NCI-H128 (cell line): ENCODE results near the gene MPO.

ENCODE experiments used
- DNase-seq: peaks from one replicate; lab custom pipeline; 2025; ENCODE audit not compliant: unreplicated experiment; lab: John Stamatoyannopoulos, UW

The MPO gene

DNA sequence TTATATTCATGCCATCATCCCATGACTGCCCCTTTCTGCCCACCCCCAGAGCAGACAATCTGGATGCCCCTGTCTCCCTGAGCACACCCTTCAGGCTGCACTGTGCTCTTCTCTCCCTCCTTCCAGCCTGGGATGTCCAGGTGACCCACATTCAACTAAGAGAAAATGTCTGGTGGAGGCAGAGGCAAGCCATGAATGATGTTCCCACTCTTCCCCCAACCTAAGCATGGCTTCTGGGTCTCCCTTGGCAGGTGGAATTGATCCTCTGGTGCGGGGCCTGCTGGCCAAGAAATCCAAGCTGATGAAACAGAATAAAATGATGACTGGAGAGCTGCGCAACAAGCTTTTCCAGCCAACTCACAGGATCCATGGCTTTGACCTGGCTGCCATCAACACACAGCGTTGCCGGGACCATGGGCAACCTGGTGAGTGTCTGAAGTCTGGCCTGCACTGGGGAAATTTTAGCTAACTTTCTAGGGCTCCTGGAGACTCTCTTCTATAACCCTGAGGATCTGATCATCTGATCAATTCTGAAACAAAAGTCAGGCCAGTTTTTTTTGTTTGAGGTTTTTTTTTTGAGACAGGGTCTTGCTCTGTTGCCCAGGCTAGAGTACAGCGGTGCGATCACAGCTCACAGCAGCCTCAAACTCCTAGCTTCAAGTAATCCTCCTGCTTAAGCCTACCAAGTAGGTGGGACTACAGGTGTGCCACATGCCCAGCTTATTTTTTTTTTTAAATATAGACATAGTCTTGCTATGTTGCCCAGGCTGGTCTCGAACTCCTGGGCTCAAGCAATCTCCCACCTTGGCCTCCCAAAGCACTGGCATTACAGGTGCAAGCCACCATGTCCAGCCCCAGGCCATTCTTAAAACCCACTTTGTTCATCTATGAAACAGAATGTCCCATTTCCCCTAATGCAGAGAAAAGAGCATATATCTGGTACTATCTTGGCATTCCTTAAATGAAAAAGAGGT lies 14.5 kb downstream of the MPO start:
- no peak for DNase-seq

DNA sequence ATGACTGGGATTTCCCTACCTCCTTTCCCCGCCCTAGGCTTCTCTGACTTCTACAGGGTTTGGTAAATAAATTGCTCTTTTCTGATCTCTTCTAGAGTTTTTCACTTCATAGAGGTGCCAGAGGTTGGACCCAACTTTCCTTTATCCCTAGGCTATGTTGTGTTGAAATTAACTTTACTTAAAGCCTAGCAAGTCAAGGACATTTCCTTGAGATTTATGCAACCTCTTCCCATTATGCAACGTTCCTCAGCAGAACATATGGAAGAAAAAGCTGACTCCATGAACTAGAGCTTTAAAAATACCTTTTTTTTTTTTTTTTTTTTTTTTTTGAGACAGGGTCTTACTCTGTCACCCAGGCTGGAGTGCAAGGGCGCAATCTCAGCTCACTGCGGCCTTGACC lies 15.5 kb downstream of the MPO start:
- DNase-seq = no peak

DNA sequence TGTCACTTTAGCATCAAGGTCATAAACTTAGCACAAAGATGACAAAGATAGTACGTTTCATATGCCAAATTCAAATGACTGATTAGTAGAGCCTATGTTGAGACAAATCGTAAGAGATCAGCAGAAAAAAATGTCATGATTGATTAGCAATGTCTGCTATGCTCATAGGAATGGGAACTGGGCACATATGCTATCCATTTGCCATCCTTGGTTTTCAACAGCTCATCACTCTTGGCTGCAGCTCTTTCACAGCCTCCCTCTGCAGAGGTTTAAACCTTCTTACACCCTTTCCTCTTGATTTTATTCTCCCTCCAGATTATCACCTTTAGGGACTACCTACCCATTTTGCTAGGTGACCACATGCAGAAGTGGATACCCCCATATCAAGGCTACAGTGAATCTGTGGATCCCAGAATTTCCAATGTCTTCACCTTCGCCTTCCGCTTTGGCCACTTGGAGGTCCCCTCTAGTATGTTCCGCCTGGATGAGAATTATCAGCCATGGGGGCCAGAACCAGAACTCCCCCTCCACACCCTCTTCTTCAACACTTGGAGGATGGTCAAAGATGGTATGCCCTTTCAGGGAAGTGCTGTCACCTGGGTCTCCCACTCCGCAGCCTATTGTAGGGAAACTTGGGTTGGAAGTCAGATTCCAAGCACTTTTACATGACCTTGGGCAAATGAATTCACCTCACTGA lies 16.2 kb downstream of the MPO start:
- no peak for DNase-seq

DNA sequence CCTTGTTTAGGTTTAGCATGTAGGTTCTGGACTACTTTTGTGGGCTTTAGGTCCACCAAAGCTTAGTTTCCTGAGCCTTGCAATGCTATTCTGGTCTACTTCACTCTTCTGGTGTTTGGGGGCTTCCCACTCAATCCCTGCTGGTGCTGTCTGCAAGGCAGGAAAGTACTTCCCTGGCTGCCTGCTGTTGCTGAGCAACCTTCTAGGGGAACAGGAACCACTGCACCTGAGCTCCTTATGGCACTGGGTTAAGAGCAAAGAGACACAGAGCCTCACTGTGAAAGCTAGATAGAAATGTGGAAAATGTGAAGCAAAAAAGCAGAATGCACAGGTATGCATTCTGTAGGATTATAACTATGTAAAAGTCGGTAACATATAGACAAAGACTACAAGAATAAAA lies 17.0 kb downstream of the MPO start:
- no peak for DNase-seq

DNA sequence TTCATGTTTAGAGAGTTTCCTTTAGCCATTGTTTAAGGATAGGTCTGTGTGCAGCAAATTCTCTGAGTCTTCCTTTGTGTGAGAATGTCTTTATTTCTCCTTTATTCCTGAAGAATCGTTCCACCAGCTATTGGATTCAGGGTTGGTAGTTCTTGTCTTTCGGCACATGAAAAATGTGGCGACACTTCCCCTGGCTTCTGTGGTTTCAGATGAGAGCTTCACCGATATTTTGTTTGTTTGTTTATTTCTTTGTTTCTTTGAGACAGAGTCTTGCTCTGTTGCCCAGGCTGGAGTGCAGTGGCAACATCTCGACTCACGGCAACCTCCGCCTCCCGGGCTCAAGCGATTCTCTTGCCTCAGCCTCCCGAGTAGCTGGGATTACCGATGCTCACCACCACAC lies 18.6 kb downstream of the MPO start:
- DNase-seq = no peak

GRCh38 chr17:58254803-58255202 lies 25.9 kb downstream of the MPO start:
- no peak for DNase-seq

DNA sequence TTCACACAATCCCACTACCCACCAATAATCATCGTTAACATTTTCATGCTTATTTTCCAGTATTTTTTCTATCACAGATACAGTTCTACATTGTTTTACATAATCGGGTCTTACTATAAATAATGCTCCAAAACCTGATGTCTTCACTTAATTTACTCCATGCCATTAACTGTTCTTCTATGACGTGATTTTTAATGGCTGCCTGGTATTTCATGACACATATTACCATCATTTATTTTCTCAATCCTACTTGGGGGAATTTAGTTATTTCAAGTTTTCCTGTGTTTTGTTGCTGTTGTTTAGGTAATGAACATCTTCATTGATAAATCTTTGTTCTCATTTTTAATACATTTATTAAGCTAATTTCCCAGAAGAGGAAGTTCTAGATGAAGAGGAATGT lies 27.7 kb downstream of the MPO start:
- no peak for DNase-seq

DNA sequence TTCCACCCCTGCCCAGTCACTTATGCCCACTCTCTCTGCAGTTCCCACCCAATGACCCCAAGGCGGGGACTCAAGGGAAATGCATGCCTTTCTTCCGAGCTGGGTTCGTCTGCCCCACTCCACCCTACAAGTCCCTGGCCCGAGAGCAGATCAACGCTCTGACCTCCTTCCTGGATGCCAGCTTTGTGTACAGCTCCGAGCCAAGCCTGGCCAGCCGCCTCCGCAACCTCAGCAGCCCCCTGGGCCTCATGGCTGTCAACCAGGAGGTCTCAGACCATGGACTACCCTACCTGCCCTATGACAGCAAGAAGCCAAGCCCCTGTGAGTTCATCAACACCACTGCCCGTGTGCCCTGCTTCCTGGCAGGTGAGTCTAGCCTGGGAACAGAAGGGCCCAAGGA lies 28.6 kb downstream of the MPO start:
- DNase-seq = no peak

GRCh38 chr17:58250344-58251011 lies 30.3 kb downstream of the MPO start:
- no peak for DNase-seq

DNA sequence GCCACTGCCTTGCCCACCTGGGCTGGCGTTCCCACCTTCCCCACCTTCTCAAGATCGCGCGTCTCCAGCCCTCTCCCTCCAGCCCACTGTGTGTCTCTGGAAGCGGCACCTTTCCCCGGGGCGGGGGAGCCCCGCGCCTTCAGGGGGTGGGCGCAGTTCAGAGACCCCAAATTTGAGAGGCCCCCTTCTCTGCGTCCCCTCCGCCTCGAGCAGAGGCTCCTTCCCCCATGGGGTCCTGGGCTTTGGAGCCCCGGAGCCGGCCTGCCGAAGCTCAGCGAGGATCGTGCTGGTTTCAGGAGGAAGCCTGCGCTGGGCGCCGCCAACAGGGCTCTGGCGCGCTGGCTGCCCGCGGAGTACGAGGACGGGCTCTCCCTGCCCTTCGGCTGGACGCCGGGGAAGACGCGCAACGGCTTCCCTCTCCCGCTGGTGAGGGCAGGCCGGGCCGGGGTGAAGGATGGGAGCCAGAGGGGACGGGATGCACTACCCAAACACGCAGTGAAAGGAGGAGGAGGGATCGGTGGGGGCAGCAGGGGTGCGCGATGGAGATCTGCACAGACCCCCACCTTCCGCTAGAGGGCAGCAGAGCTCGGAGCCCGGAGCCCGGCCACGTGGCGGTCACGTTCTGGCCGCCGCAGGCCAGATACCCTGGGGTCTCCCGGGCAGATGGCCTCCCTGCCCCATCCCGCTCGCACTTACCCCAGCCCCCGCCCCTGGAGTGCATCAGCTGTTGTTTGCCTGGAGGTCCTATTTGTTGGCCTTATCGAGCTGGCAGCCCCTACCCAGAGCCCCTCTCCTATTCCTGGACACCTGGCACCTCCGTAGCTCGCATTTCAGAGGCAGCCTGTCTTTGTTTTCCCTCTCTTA lies 31.2 kb downstream of the MPO start:
- DNase-seq = peak; percentile 21

DNA sequence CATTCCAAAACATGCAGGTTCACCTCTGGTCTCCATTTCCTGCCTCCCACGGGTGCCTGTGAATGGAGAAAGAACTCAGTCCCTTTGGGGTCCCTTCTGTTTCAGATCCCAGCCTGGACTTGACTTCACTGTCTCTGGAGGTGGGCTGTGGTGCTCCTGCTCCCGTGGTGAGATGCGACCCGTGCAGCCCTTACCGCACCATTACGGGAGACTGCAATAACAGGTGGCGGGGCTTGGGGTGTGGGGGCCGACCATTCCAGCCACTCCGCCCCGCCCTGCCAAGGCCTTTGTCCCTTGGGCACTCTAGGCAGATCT lies 31.8 kb downstream of the MPO start:
- no peak for DNase-seq

DNA sequence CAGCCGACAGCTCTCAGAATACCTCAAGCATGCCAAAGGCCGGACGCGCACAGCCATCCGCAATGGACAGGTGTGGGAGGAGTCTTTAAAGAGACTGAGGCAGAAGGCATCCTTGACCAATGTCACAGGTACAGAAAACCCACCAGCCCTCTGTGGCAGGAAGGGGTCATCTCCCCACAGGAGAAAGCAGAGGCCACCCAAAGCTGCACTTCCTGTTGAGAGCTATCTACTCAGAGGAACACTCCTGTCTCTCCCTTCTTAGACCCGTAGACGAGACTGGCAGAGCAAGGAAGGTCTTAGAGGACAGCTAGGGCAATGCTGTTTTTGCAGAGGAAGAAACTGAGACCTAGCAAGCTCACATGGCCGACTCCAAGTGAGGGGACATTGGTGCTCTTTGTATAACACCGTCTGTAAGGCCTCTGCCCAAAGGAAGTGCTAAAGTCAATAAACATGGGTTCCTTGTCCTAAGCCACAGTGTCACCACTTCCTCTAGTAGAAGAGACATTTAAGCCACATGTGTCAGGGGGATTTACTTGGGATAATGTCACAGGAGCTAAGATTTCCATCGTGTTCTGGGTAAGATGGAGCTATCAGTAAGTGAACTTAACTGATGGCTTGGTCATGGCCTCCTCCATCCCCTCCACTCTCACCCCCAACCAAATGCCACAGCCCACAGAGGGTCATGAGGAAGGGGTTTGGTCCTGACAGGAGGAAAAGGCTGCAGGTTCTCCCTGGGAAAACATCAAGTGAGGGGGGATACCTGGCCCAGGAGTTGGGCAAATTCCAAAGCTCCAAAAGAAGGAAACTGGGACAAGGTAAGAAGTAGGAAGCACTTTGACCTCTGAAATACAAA lies 33.0 kb downstream of the MPO start:
- no peak for DNase-seq

DNA sequence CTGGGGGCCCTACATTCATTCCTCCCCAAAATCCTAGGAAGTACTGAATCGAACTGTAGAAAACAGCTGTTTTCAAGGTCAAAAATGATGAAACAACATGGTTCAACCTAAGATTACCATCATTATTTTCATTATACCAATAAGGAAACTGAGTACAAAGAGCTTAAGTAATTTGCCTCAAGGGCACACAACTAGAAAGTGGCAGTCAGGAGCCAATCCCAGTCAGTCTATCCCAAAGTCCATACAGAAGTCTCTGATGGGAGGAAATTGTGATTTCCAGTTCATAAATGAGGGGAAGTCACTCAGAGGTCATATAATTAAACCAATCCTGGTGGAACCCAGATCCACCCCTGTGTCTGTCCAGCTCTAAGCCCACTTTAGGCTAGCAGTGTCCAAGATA lies 34.0 kb downstream of the MPO start:
- DNase-seq = no peak

- DNase-seq = no peak
Observed at GRCh38 chr17:58246104-58246740, 34.5 kb downstream of the MPO start.

GRCh38 chr17:58245428-58246103 lies 35.2 kb downstream of the MPO start:
- no peak for DNase-seq

DNA sequence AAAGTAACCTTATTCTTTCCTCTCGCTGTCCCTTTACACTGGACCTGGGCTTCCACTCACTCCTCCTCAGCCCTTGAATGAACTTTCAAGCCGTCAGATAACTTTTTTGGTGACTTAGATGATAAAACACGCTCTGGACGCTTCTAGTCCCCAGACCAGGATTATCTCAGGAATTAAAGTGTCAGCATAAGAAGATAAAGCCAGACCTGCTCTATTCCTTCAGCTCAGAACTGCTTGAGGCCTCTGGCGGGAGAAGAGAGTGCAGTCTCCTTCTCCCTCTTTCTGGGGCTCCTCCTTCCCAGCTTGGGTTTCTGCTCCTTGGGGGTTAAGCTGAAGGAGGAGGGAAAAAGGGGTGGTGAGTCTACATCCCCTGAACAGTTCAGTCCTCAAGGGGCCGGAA lies 35.8 kb downstream of the MPO start:
- DNase-seq = no peak

DNA sequence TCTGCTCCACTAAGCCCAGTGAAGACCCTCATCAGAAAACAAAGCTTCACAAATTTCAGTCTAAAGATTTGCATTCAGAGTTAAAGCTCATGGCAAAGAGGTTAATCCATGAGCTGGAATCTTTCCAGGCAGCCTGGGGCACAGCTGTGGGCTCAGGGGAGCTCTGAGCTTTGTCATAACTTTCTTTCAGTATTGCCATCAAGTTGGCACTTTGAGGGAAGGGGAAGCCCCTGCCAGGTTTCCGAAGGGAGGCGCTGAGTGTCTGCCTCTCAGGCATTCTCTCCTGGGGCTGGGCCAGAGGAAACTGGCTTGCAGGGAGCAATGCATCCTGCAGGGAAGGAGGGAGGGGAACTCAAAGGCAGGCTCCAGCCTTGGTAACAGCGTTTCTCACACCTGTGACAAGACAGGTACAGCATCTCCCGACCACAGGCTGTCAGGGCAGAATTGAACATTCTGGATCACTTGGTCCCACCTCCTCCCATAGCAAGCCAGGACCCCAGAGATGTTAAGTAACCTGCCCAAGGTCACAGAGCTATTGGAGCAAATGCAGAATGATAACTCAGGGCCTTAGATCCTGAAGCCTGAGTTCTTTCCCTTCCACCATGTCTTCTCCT lies 38.5 kb downstream of the MPO start:
- DNase-seq = no peak

DNA sequence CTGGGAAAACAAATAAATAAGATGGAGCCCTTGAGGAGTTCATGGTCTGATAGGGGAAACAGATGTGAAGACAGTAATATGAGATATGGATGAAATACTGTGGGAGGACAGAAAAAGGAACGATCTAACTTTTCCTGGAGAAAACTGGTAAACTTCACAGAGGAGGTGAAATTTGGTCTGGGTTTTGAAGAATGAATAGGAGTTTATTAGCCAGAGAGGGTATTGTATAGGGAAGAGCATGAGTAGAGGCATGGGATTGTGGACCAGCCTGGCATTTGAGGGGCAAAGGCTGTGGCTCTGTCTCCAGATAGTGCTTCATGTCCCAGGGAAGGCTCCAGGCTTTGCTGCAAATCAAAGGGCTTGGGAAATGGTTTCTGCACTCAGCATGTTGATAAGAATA lies 40.7 kb downstream of the MPO start:
- DNase-seq = no peak

DNA sequence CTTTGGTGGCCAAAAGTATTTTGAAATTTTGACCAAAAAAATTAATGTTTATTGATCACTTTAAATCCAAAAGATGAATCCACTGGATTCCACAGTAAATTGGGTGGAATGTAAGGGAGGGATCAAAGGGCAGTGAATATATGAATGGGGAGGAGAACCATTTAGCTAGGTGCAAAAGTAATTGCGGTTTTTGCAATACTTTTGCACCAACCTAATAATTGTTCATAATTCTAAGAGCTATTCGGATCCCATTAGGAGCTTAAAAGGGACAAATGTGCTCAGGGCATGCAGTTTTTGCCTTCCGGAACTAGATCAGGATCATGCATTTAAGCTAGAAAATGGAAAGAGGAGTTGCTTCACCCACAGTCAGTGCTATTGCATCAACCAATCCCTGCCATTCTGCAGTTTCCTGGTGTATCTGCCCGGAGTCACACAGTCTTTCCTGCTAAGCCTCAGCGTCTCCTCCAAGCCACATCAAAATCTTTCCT lies 42.5 kb downstream of the MPO start, which contains the start of gene LPO:
LPO (plus strand) TSS at position 438 of the 488 bp plus-strand sequence. CDS start 4,396 bp downstream, outside the sequence.
- DNase-seq = no peak
